Natural killer cell (primary cell): Measurements from ENCODE around the gene MGAT3. TPM values are rescaled to one million over a fixed set of nuclear protein-coding genes. Genes with fewer than 3 reads are reported as not detected.
A peak's percentile ranks its signal among the peaks of the same experiment; 100 is the strongest.

ENCODE experiments used
- ATAC-seq, 3 donors: fragments of 150-1000 bp in 2 of 3; fragments of 200-7000 bp in 1 of 3; cut with Tn5 transposase; 1 replicate in 1 of 3; 2 replicates in 2 of 3; pipeline ENCODE4 v1.10.0; 2021; ENCODE audit warnings: mild to moderate bottlenecking in 2 of 3, moderate library complexity in 2 of 3
- DNase-seq, 2 donors: peaks; one replicate each; pipeline versions ENCODE4 v3.0.0 to v3.0.0-alpha.2; 2013 to 2021; ENCODE audit warnings: mixed read lengths in 1 of 2
- H3K27ac ChIP-seq: one replicate; pipeline ENCODE4 v1.5.1; 2013; ENCODE audit warnings: mild to moderate bottlenecking, low read length
- H3K27me3 ChIP-seq: one replicate; pipeline ENCODE4 v1.6.1; 2013; ENCODE audit warnings: low read length; ENCODE audit not compliant: control insufficient read depth, insufficient read depth
- H3K36me3 ChIP-seq: one replicate; pipeline ENCODE4 v1.6.1; 2013; ENCODE audit warnings: low read length; ENCODE audit not compliant: control insufficient read depth, insufficient read depth
- H3K4me1 ChIP-seq: one replicate; pipeline ENCODE4 v1.6.1; 2013; ENCODE audit warnings: low read length; ENCODE audit not compliant: control insufficient read depth, insufficient read depth
- H3K4me3 ChIP-seq: one replicate; pipeline ENCODE4 v1.5.1; 2013; ENCODE audit warnings: low read length
- H3K9me3 ChIP-seq: one replicate; pipeline ENCODE4 v1.6.1; 2013; ENCODE audit warnings: low read length; ENCODE audit not compliant: control insufficient read depth, insufficient read depth
- H3K27ac Mint-ChIP-seq, 2 donors: one replicate each; pipeline ENCODE4 v1.8.0; 2022; ENCODE audit warnings: mild to moderate bottlenecking in 2 of 2, mixed read lengths in 2 of 2, moderate library complexity in 1 of 2
- H3K27me3 Mint-ChIP-seq, 2 donors: one replicate each; pipeline ENCODE4 v1.8.0; 2022; ENCODE audit warnings: low read depth in 2 of 2, mixed read lengths in 2 of 2
- H3K36me3 Mint-ChIP-seq: one replicate; pipeline ENCODE4 v1.8.0; 2022; ENCODE audit warnings: mixed read lengths
- H3K4me1 Mint-ChIP-seq, 2 donors: one replicate each; pipeline ENCODE4 v1.8.0; 2022; ENCODE audit warnings: mixed read lengths in 2 of 2
- H3K4me3 Mint-ChIP-seq: one replicate; pipeline ENCODE4 v1.8.0; 2022; ENCODE audit warnings: mild to moderate bottlenecking, moderate library complexity, mixed read lengths
- H3K9me3 Mint-ChIP-seq, 2 donors: one replicate each; pipeline ENCODE4 v1.8.0; 2022; ENCODE audit warnings: mixed read lengths in 2 of 2
- WGBS: methylation state at CpG from one replicate; pipeline ENCODE4 v1.1.7; 2013; ENCODE audit warnings: missing lambda C conversion rate; ENCODE audit not compliant: insufficient coverage; 5-methylcytosine and 5-hydroxymethylcytosine counted together
- intact Hi-C: fragments of 100-400 bp; cut with micrococcal nuclease; formaldehyde crosslinking; loops from one replicate; pipeline ENCODE4 v1.14.2; 2022
- total RNA-seq, 4 donors: library from RNA; stranded (reverse); fragments of 120-200 nt in 1 of 4; gene quantifications; one replicate each; pipeline versions ENCODE4 v1.2.3 to v1.2.4, GENCODE V29; 2013 to 2022
- TF ChIP-seq, protein P1 (sequence below): fragments of 200-600 bp; IDR thresholded peaks from one replicate; pipeline ENCODE4 v1.8.0; 2022; ENCODE audit warnings: antibody characterized with exemption

Gene MGAT3
- total RNA-seq, 3 donors from 2014 or later (not counting 1 experiment from before 2014, with no cell fraction given): 0.09 to 13.7 (median 0.11) TPM

GRCh38 chr22:39469681-39470450 is 13.1 kb downstream of the MGAT3 start:
- peaks cover 6 to 16% of the 10 kb centered on the region in 2 donors for H3K4me1 Mint-ChIP-seq
- Histone ChIP-seq H3K4me1 (peaks cover 39% of the 10 kb centered on the region), H3K27me3 (no peaks in the 10 kb centered on the region), H3K4me3 (no peak overlapping the region), H3K36me3 (no peaks in the 10 kb centered on the region), H3K27ac (no peak overlapping the region), H3K9me3 (no peaks in the 10 kb centered on the region)
- no peak for ATAC-seq
- intact Hi-C loops: no loop called here
- no peak overlapping the region for H3K4me3 Mint-ChIP-seq
- 79% methylated on average over 26 of the region's 26 CpGs for WGBS
- no peaks in the 10 kb centered on the region for H3K9me3 Mint-ChIP-seq
- DNase-seq: no peak
- H3K27me3 Mint-ChIP-seq: peaks cover 0 to 2% of the 10 kb centered on the region in 2 donors
- no peaks in the 10 kb centered on the region for H3K36me3 Mint-ChIP-seq
- peak overlapping the region in 1 of 2 donors; percentile 7 for H3K27ac Mint-ChIP-seq
- TF ChIP-seq, protein P1, sequence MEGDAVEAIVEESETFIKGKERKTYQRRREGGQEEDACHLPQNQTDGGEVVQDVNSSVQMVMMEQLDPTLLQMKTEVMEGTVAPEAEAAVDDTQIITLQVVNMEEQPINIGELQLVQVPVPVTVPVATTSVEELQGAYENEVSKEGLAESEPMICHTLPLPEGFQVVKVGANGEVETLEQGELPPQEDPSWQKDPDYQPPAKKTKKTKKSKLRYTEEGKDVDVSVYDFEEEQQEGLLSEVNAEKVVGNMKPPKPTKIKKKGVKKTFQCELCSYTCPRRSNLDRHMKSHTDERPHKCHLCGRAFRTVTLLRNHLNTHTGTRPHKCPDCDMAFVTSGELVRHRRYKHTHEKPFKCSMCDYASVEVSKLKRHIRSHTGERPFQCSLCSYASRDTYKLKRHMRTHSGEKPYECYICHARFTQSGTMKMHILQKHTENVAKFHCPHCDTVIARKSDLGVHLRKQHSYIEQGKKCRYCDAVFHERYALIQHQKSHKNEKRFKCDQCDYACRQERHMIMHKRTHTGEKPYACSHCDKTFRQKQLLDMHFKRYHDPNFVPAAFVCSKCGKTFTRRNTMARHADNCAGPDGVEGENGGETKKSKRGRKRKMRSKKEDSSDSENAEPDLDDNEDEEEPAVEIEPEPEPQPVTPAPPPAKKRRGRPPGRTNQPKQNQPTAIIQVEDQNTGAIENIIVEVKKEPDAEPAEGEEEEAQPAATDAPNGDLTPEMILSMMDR: no peak

DNA sequence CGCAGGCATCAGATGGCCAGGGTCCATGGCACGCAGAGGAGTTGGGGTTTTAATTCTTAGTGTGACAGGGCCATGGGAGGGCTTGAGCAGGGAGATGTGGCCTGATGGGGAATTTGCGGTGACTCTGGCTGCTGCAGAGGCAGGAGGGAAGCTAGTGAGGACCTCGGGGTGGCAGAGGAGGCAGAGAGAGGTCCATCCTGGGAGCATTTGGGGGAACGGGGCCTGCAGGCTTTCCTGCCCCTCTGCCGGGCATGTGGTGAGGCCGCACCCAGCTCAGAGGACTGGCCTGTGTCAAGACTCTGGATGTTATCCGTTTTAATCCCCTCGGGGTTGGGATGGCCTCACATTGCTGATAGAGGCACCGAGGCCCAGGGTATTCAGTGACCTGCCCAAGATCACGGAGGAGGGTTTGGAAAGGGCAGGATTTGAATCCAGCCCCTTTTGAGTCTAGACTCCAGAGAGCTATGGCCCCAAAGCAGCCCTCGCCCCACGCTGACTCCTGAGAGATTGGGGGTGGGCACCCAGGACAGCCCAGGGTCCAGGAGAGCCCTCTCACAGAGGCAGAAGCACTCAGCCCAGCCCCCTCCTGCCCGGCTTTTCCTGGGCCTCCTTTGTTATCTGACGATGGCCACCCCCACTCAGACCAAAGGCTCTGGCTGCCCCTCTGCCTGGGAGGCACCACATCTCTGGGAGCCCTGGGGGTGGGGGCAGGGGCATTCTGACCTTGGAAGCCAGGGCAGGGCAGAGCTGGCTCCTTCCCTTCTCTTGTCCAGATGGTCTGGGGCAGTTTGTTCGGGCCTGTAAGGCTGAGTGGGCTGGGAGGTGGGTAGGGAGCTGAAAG is 13.9 kb downstream of the MGAT3 start:
- H3K27ac ChIP-seq: no peak overlapping the region
- WGBS: 89% methylated on average over 16 of the region's 16 CpGs
- intact Hi-C loops: no loop called here

DNA sequence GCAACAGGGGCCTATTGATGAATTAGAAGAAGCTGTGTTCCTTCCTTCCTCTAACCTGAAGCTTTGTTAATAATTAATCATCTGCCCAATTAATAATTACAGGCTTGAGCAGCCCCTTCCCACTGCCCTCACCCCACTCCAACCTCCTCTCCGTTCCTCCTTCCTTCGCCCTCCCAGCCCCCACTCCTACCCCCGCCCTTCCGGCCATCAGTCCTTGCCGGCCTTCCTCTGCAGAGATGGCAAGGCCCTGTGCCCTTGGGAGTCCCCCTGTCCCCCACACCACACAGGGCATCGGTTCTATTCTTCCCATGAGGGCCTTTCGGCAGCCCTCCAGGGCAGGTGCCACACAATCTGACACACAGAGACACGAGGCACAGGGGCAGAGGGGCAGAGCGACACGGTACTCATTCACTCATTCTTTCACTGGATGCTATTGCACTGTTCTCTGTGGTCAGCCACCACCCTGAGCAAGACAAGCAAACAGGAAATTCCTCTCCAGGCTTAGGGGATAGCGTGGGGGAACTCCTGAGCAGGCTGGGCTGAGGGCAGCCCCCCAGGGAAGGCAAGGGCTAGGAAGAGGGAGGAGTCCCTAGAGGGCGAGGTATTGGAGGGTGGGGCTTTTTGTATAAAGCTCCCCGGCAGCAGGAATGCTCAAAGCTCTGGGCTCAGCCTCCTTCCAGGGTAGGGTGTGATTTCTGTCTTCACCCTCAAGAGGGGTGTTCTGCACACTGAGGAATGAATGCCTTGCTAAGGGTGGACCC is 14.7 kb downstream of the MGAT3 start:
- no peaks in the 10 kb centered on the region for H3K36me3 Mint-ChIP-seq
- Histone ChIP-seq H3K27ac (no peak overlapping the region), H3K36me3 (no peaks in the 10 kb centered on the region), H3K9me3 (no peaks in the 10 kb centered on the region), H3K27me3 (no peaks in the 10 kb centered on the region), H3K4me3 (no peak overlapping the region), H3K4me1 (peaks cover 33% of the 10 kb centered on the region)
- H3K27ac Mint-ChIP-seq: peak overlapping the region in 1 of 2 donors; percentile 66
- H3K4me1 Mint-ChIP-seq: peaks cover 6 to 16% of the 10 kb centered on the region in 2 donors
- WGBS: 30% methylated on average over 13 of the region's 13 CpGs
- H3K27me3 Mint-ChIP-seq: peaks cover 0 to 2% of the 10 kb centered on the region in 2 donors
- DNase-seq: peak in 1 of 2 donors; percentile 41
- H3K9me3 Mint-ChIP-seq: no peaks in the 10 kb centered on the region
- peak; percentile 33 to 67 (median 65) for ATAC-seq
- intact Hi-C loops: no loop called here
- H3K4me3 Mint-ChIP-seq: no peak overlapping the region
- TF ChIP-seq, protein P1: no peak

More for the DNA sequence above, 13.9 kb downstream of the MGAT3 start:
- Mint-ChIP-seq H3K27me3 (peaks cover 0 to 2% of the 10 kb centered on the region in 2 donors), H3K36me3 (no peaks in the 10 kb centered on the region), H3K27ac (peak overlapping the region in 1 of 2 donors; percentile 7), H3K9me3 (no peaks in the 10 kb centered on the region), H3K4me3 (no peak overlapping the region), H3K4me1 (peaks cover 6 to 16% of the 10 kb centered on the region in 2 donors)
- no peak overlapping the region for H3K4me3 ChIP-seq
- H3K36me3 ChIP-seq: no peaks in the 10 kb centered on the region
- TF ChIP-seq, protein P1: no peak
- peaks cover 38% of the 10 kb centered on the region for H3K4me1 ChIP-seq
- H3K27me3 ChIP-seq: no peaks in the 10 kb centered on the region
- no peaks in the 10 kb centered on the region for H3K9me3 ChIP-seq
- DNase-seq (no peak), ATAC-seq (no peak)
